Neural cell (in vitro differentiated cells): Measurements from ENCODE around the gene CNKSR2. TPM values are rescaled to one million over a fixed set of nuclear protein-coding genes. Genes with fewer than 3 reads are reported as not detected.

Experiments used
- H2AFZ ChIP-seq: fragments of 200-600, 300-800 bp; sonication (generic), shearing (Covaris generic); 2 replicates; pipeline ENCODE4 v1.6.0; 2014; ENCODE audit warnings: low read depth, mild to moderate bottlenecking, antibody characterized with exemption, low read length, moderate library complexity
- H3F3A ChIP-seq: fragments of 200-600 bp; shearing (Covaris generic); 2 replicates; pipeline ENCODE4 v1.6.1; 2016; ENCODE audit warnings: mild to moderate bottlenecking, moderate library complexity, mixed read lengths, antibody characterized with exemption, low read length; ENCODE audit not compliant: insufficient read depth, poor library complexity, severe bottlenecking
- H3K27ac ChIP-seq: fragments of 200-600, 300-800 bp; sonication (generic), shearing (Covaris generic); 2 replicates; pipeline ENCODE4 v1.5.1; 2014; ENCODE audit warnings: mild to moderate bottlenecking, low read length, moderate library complexity
- H3K27me3 ChIP-seq: fragments of 300-800, 200-600 bp; sonication (generic), shearing (Covaris generic); 2 replicates; pipeline ENCODE4 v1.6.0; 2014; ENCODE audit warnings: mild to moderate bottlenecking, low read depth, low read length, moderate library complexity; ENCODE audit not compliant: insufficient read depth
- H3K36me3 ChIP-seq: fragments of 300-800, 200-600 bp; sonication (generic), shearing (Covaris generic); 2 replicates; pipeline ENCODE4 v1.5.1; 2014; ENCODE audit warnings: mild to moderate bottlenecking, antibody characterized with exemption, low read length, moderate library complexity; ENCODE audit not compliant: insufficient read depth
- H3K4me2 ChIP-seq: fragments of 300-800, 200-600 bp; sonication (generic), shearing (Covaris generic); 2 replicates; pipeline ENCODE4 v1.6.0; 2014; ENCODE audit warnings: mild to moderate bottlenecking, low read length
- H3K4me3 ChIP-seq: fragments of 300-800, 200-600 bp; sonication (generic), shearing (Covaris generic); 2 replicates; pipeline ENCODE4 v1.5.1; 2014; ENCODE audit warnings: mild to moderate bottlenecking, low read length, moderate library complexity
- H3K79me2 ChIP-seq: fragments of 200-600 bp; shearing (Covaris generic); replicated peaks from 2 replicates; pipeline ENCODE4 v1.6.0; 2014; ENCODE audit warnings: mild to moderate bottlenecking, low read length, moderate library complexity; ENCODE audit not compliant: insufficient read depth
- H3K9ac ChIP-seq: fragments of 300-800, 200-600 bp; sonication (generic), shearing (Covaris generic); 2 replicates; pipeline ENCODE4 v1.6.1; 2016; ENCODE audit warnings: mild to moderate bottlenecking, low read length, mixed read lengths
- H3K9me2 ChIP-seq: fragments of 200-600 bp; shearing (Covaris generic); 2 replicates; pipeline ENCODE4 v1.6.1; 2016; ENCODE audit warnings: mild to moderate bottlenecking, low read length, mixed read lengths; ENCODE audit not compliant: insufficient read depth
- H3K9me3 ChIP-seq: fragments of 200-600, 300-800 bp; sonication (generic), shearing (Covaris generic); 2 replicates; pipeline ENCODE4 v1.6.1; 2016; ENCODE audit warnings: mild to moderate bottlenecking, mixed run types, low read length, moderate library complexity, mixed read lengths
- H4K20me1 ChIP-seq: fragments of 200-600 bp; shearing (Covaris generic); 2 replicates; pipeline ENCODE4 v1.6.1; 2016; ENCODE audit warnings: mild to moderate bottlenecking, mixed run types; ENCODE audit not compliant: insufficient read depth
- EP300 ChIP-seq: fragments of 450-650 bp; conservative IDR thresholded peaks from 2 replicates; pipeline ENCODE4 v1.6.1; 2014; ENCODE audit warnings: antibody characterized with exemption, mild to moderate bottlenecking, moderate library complexity; ENCODE audit not compliant: poor library complexity, severe bottlenecking
- EZH2 ChIP-seq: fragments of 200-600, 300-800 bp; shearing (Covaris generic), sonication (generic); IDR thresholded peaks from 2 replicates; pipeline ENCODE4 v1.6.1; 2014; ENCODE audit warnings: antibody characterized with exemption, low read length, borderline replicate concordance, mild to moderate bottlenecking; ENCODE audit not compliant: insufficient read depth, poor library complexity, severe bottlenecking
- MXI1 ChIP-seq: fragments of 450-650 bp; conservative IDR thresholded peaks from 2 replicates; pipeline ENCODE4 v1.6.1; 2014; ENCODE audit warnings: antibody characterized with exemption, mild to moderate bottlenecking; ENCODE audit not compliant: poor library complexity, severe bottlenecking
- POLR2AphosphoS5 ChIP-seq: IDR thresholded peaks from 2 replicates; pipeline ENCODE4 v1.6.1; 2012
- RAD21 ChIP-seq: fragments of 450-650 bp; conservative IDR thresholded peaks from 2 replicates; pipeline ENCODE4 v1.6.1; 2014; ENCODE audit warnings: antibody characterized with exemption, mild to moderate bottlenecking, moderate library complexity
- SMC3 ChIP-seq: fragments of 450-650 bp; conservative IDR thresholded peaks from 2 replicates; pipeline ENCODE4 v1.6.1; 2014; ENCODE audit warnings: antibody characterized with exemption, mild to moderate bottlenecking, moderate library complexity; ENCODE audit not compliant: poor library complexity
- TAF1 ChIP-seq: IDR thresholded peaks from 2 replicates; pipeline ENCODE4 v1.6.1; 2012; ENCODE audit warnings: low read depth
- polyA plus RNA-seq: library from polyadenylated mRNA; depleted of rRNA; stranded (reverse); fragments of >200 nt; gene quantifications from 2 replicates; pipeline ENCODE4 v1.2.3, GENCODE V29; 2014
- TF ChIP-seq, protein P1 (sequence below): fragments of 450-650 bp; IDR thresholded peaks from 2 replicates; pipeline ENCODE4 v1.5.1; 2014; ENCODE audit warnings: antibody characterized with exemption, mild to moderate bottlenecking, moderate library complexity; ENCODE audit not compliant: poor library complexity, severe bottlenecking
- TF ChIP-seq, protein P2 (sequence below): IDR thresholded peaks from 2 replicates; pipeline ENCODE4 v1.6.1; 2012; ENCODE audit warnings: borderline replicate concordance

CNKSR2 gene
- polyA plus RNA-seq, 1 donor from 2014 or later, result 31.1 TPM

DNA sequence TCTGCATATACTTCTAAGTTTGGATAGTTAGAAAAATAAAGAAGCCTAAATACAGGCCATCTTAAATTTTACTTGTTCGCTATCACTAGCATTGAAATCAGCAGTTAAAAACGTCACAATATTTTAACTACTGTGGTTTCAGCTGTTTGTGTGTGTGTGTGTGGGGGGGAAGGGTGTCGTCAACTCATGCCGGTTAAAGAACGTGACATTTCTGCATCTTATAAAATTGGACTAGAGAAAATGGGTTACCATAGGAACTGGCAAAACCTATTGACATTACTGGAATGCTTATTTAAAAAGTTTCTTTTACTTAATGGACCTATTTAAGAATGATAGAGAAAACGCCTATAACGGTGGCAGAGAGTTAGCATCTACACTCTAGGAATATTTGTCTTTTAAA, 1.2 kb upstream of the CNKSR2 start:
- Histone ChIP-seq H3F3A (no peaks in the 10 kb centered on the region), H4K20me1 (no peaks in the 10 kb centered on the region), H3K27me3 (no peaks in the 10 kb centered on the region), H3K4me2 (peak overlapping the region; percentile 44), H2AFZ (no peak overlapping the region), H3K9me3 (no peaks in the 10 kb centered on the region), H3K9ac (peak overlapping the region; percentile 70), H3K27ac (no peak overlapping the region), H3K36me3 (no peaks in the 10 kb centered on the region), H3K9me2 (no peaks in the 10 kb centered on the region), H3K4me3 (peak overlapping the region; percentile 90), H3K79me2 (peaks cover 28% of the 10 kb centered on the region)
- TF ChIP-seq SMC3 (no peak), MXI1 (no peak), RAD21 (no peak), TAF1 (no peak), EP300 (no peak), POLR2AphosphoS5 (no peak), EZH2 (no peak)
- TF ChIP-seq, protein P1, sequence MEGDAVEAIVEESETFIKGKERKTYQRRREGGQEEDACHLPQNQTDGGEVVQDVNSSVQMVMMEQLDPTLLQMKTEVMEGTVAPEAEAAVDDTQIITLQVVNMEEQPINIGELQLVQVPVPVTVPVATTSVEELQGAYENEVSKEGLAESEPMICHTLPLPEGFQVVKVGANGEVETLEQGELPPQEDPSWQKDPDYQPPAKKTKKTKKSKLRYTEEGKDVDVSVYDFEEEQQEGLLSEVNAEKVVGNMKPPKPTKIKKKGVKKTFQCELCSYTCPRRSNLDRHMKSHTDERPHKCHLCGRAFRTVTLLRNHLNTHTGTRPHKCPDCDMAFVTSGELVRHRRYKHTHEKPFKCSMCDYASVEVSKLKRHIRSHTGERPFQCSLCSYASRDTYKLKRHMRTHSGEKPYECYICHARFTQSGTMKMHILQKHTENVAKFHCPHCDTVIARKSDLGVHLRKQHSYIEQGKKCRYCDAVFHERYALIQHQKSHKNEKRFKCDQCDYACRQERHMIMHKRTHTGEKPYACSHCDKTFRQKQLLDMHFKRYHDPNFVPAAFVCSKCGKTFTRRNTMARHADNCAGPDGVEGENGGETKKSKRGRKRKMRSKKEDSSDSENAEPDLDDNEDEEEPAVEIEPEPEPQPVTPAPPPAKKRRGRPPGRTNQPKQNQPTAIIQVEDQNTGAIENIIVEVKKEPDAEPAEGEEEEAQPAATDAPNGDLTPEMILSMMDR, result no peak
- TF ChIP-seq, protein P2, sequence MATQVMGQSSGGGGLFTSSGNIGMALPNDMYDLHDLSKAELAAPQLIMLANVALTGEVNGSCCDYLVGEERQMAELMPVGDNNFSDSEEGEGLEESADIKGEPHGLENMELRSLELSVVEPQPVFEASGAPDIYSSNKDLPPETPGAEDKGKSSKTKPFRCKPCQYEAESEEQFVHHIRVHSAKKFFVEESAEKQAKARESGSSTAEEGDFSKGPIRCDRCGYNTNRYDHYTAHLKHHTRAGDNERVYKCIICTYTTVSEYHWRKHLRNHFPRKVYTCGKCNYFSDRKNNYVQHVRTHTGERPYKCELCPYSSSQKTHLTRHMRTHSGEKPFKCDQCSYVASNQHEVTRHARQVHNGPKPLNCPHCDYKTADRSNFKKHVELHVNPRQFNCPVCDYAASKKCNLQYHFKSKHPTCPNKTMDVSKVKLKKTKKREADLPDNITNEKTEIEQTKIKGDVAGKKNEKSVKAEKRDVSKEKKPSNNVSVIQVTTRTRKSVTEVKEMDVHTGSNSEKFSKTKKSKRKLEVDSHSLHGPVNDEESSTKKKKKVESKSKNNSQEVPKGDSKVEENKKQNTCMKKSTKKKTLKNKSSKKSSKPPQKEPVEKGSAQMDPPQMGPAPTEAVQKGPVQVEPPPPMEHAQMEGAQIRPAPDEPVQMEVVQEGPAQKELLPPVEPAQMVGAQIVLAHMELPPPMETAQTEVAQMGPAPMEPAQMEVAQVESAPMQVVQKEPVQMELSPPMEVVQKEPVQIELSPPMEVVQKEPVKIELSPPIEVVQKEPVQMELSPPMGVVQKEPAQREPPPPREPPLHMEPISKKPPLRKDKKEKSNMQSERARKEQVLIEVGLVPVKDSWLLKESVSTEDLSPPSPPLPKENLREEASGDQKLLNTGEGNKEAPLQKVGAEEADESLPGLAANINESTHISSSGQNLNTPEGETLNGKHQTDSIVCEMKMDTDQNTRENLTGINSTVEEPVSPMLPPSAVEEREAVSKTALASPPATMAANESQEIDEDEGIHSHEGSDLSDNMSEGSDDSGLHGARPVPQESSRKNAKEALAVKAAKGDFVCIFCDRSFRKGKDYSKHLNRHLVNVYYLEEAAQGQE, result no peak

DNA sequence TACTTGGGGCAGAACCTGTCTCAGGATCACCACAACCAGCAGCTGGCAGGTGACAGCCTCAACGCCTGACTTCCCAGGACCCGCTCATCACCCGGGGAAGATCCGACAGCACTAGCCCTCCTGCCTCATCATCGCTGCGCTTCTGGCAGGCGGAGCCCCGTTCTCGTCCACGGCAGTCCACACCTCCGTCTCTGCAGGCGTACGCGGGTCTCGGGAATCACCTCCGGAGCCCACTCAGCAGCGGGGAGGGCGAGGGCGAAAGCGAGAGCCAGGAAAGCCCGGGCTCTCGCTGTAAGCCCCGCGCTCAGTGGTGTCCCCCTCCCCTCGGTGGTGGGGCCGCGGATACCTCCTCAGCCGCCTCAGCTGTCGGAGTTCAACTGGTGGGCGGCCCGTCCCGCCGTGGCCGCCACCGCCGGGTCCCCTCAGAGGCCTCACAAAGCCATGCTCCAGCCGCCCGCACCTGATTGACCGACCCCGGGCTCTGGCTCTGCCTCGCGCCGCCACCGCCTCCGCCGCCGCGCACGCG, 518 bp upstream of the CNKSR2 start:
- H2AFZ ChIP-seq, result peak overlapping the region; percentile 60
- peaks cover 35% of the 10 kb centered on the region for H3K79me2 ChIP-seq
- H3K27me3 ChIP-seq, result no peaks in the 10 kb centered on the region
- TF ChIP-seq, protein P2, result peak; percentile 0
- no peak for TF ChIP-seq EP300
- TF ChIP-seq, protein P1, result no peak
- no peak for TF ChIP-seq TAF1
- no peak for TF ChIP-seq EZH2
- peak; percentile 9 for TF ChIP-seq RAD21
- no peaks in the 10 kb centered on the region for H3K9me3 ChIP-seq
- no peaks in the 10 kb centered on the region for H3K36me3 ChIP-seq
- no peaks in the 10 kb centered on the region for H4K20me1 ChIP-seq
- no peaks in the 10 kb centered on the region for H3K9me2 ChIP-seq
- no peaks in the 10 kb centered on the region for H3F3A ChIP-seq
- H3K9ac ChIP-seq, result peak overlapping the region; percentile 70
- H3K27ac ChIP-seq, result peak overlapping the region; percentile 65
- peak overlapping the region; percentile 44 for H3K4me2 ChIP-seq
- H3K4me3 ChIP-seq, result peak overlapping the region; percentile 90
